Measurements from ENCODE around the gene ILF3.

DNA sequence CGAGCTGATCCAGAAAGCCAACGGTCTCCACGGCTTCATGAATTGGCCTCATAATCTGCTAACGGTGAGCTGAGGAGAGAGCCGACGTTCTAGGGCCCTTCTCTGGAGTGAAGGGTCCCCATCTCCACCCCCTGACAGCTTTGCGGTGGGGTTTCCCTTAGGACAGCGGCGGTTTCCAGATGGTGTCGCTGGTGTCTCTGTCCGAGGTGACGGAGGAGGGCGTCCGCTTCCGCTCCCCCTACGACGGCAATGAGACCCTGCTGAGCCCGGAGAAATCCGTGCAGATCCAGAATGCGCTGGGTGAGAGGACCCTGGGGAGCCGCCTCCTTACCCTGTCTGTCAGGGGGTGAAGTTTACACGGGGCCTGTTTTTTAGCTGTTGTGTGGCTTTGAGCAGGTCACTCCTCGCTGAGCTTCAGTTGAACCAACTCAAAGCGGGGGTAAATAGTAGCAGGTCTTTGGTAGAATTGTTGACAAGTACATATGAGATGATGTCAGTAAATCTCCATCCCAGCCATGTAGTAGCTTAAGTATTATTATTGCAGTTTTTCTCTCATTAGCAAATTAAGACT, 47.9 kb downstream of the ILF3 start:
- no peak for TF ChIP-seq POLR2A (IDR thresholded peaks at IDR 0.05)
- no peak for TF ChIP-seq POLR2AphosphoS5 (IDR thresholded peaks at IDR 0.05)
